Measurements from ENCODE around the gene PSMF1.

PSMF1 gene

DNA sequence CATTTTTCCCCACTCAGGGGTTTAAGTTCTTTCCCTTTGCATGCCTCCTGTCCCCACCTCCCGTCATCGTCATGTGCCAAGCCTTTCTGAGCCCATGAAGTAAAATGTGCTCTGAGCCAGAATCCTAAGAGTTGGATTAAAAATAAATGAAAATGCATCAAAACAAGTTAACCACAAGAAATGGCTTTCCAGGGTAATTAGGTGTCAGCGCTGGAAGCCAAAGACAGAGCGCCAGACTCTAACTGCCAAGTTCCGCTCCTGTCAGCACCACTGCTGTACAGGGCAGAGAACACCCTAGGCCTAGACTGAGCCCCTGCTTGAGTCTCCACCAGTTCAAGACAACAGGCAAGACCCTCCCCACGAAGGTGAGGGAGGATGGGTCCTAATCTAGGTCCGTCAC, 79.4 kb downstream of the PSMF1 start:
- no peak for DNase-seq
- Histone ChIP-seq H3K4me3 (ENCODE audit: low read length) (no peak overlapping the region), H4K20me1 (ENCODE audit: insufficient read depth, low read length) (no peaks in the 10 kb centered on the region), H3K9ac (ENCODE audit: low read length) (no peak overlapping the region), H3K9me3 (replicated peaks; ENCODE audit: insufficient read depth, low read length) (no peaks in the 10 kb centered on the region), H2AFZ (ENCODE audit: low read length) (no peak overlapping the region), H3K27ac (ENCODE audit: low read length) (no peak overlapping the region), H3K79me2 (ENCODE audit: low read length) (no peaks in the 10 kb centered on the region), H3K27me3 (replicated peaks; ENCODE audit: insufficient read depth, low read length) (no peaks in the 10 kb centered on the region), H3K4me1 (ENCODE audit: low read length) (no peaks in the 10 kb centered on the region), H3K36me3 (replicated peaks; ENCODE audit: insufficient read depth, low read length) (no peaks in the 10 kb centered on the region), H3F3A (ENCODE audit: insufficient read depth, low read length) (no peaks in the 10 kb centered on the region), H3K9me2 (replicated peaks; ENCODE audit: insufficient read depth, low read length) (no peaks in the 10 kb centered on the region), H3K4me2 (ENCODE audit: low read depth, low read length) (no peak overlapping the region)
- TF ChIP-seq EZH2phosphoT487 (IDR thresholded peaks at IDR 0.05; ENCODE audit: low read length) (no peak), EZH2 (optimal IDR thresholded peaks at IDR 0.05; ENCODE audit: low read depth, low read length) (no peak)
- TF ChIP-seq, protein P1, sequence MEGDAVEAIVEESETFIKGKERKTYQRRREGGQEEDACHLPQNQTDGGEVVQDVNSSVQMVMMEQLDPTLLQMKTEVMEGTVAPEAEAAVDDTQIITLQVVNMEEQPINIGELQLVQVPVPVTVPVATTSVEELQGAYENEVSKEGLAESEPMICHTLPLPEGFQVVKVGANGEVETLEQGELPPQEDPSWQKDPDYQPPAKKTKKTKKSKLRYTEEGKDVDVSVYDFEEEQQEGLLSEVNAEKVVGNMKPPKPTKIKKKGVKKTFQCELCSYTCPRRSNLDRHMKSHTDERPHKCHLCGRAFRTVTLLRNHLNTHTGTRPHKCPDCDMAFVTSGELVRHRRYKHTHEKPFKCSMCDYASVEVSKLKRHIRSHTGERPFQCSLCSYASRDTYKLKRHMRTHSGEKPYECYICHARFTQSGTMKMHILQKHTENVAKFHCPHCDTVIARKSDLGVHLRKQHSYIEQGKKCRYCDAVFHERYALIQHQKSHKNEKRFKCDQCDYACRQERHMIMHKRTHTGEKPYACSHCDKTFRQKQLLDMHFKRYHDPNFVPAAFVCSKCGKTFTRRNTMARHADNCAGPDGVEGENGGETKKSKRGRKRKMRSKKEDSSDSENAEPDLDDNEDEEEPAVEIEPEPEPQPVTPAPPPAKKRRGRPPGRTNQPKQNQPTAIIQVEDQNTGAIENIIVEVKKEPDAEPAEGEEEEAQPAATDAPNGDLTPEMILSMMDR (IDR thresholded peaks at IDR 0.05; ENCODE audit: low read length): no peak

DNA sequence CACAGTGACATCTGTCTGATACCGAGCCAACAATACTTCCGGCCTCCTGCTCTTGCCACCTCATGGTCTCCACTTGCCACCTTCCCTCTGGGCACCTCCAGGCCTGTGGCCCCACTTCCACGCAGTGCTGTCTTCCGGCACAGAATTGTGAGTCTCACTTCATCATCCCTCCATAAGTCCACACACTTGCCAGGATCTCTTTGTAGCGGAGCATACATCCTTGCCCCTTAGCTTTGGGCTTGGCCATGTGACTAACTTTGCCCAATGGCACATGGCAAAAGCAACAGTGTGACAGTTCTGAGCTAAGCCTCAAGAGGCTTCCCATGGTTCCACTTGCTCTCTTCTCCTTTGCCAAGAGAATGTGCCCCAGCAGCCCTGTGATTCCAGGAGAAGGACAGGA, 80.3 kb downstream of the PSMF1 start:
- H3F3A ChIP-seq (ENCODE audit: insufficient read depth, low read length): no peaks in the 10 kb centered on the region
- TF ChIP-seq EZH2 (optimal IDR thresholded peaks at IDR 0.05; ENCODE audit: low read depth, low read length): no peak
- H3K36me3 ChIP-seq (replicated peaks; ENCODE audit: insufficient read depth, low read length): no peaks in the 10 kb centered on the region

DNA sequence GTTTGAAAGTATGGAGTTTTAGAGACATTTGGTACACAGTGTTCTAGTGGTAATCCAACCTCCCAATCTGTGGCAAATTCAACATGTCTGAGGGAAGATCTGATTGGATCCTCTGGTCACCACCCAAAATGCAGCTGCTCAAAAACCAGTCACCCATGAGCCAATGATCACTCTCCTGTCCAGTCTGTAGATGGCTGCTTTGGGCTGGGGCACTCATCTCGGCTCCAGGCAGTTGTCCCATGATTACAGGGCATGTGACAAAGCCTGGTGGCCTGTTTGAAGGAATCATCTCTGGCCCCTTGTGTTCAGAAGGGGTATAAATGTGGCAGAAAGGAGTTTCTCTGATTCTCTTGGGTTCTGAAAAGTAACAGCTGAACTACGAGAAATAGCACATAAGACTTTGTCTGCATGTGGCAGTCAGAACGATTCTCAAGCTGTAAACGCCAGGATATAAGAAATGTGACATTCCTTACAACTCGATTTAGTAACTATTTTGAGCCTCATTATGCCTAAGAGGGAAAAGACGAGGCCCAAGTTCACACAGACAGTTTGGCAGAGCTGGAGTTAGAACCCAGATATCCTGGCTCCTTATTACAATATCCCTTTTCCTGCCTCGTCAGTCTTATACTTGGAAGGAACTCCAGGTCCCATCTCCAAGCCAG, 80.9 kb downstream of the PSMF1 start:
- Histone ChIP-seq H4K20me1 (ENCODE audit: insufficient read depth, low read length) (no peaks in the 10 kb centered on the region), H3K9me3 (replicated peaks; ENCODE audit: insufficient read depth, low read length) (no peaks in the 10 kb centered on the region), H3K4me2 (ENCODE audit: low read depth, low read length) (no peak overlapping the region), H2AFZ (ENCODE audit: low read length) (no peak overlapping the region; the same call in 1 of the 2 replicates), H3K27me3 (replicated peaks; ENCODE audit: insufficient read depth, low read length) (no peaks in the 10 kb centered on the region), H3K4me1 (ENCODE audit: low read length) (no peaks in the 10 kb centered on the region), H3K79me2 (ENCODE audit: low read length) (no peaks in the 10 kb centered on the region), H3K4me3 (ENCODE audit: low read length) (no peak overlapping the region), H3K36me3 (replicated peaks; ENCODE audit: insufficient read depth, low read length) (no peaks in the 10 kb centered on the region), H3K9me2 (replicated peaks; ENCODE audit: insufficient read depth, low read length) (no peaks in the 10 kb centered on the region), H3K9ac (ENCODE audit: low read length) (no peak overlapping the region), H3K27ac (ENCODE audit: low read length) (no peak overlapping the region), H3F3A (ENCODE audit: insufficient read depth, low read length) (no peaks in the 10 kb centered on the region)
- DNase-seq: no peak
- TF ChIP-seq, protein P1 (IDR thresholded peaks at IDR 0.05; ENCODE audit: low read length): no peak
- no peak for TF ChIP-seq EZH2phosphoT487 (IDR thresholded peaks at IDR 0.05; ENCODE audit: low read length)
- TF ChIP-seq EZH2 (optimal IDR thresholded peaks at IDR 0.05; ENCODE audit: low read depth, low read length): no peak

More for the DNA sequence above, 80.3 kb downstream of the PSMF1 start:
- no peaks in the 10 kb centered on the region for H3K27me3 ChIP-seq (replicated peaks; ENCODE audit: insufficient read depth, low read length)
- no peak overlapping the region for H3K4me2 ChIP-seq (ENCODE audit: low read depth, low read length)
- no peak for DNase-seq
- H3K9me2 ChIP-seq (replicated peaks; ENCODE audit: insufficient read depth, low read length): no peaks in the 10 kb centered on the region
- no peaks in the 10 kb centered on the region for H3K9me3 ChIP-seq (replicated peaks; ENCODE audit: insufficient read depth, low read length)
- H3K9ac ChIP-seq (ENCODE audit: low read length): no peak overlapping the region
- no peaks in the 10 kb centered on the region for H4K20me1 ChIP-seq (ENCODE audit: insufficient read depth, low read length)
- no peak overlapping the region for H3K27ac ChIP-seq (ENCODE audit: low read length)
- no peaks in the 10 kb centered on the region for H3K4me1 ChIP-seq (ENCODE audit: low read length)
- no peak overlapping the region for H2AFZ ChIP-seq (ENCODE audit: low read length)
- no peak overlapping the region for H3K4me3 ChIP-seq (ENCODE audit: low read length)
- no peaks in the 10 kb centered on the region for H3K79me2 ChIP-seq (ENCODE audit: low read length)

DNA sequence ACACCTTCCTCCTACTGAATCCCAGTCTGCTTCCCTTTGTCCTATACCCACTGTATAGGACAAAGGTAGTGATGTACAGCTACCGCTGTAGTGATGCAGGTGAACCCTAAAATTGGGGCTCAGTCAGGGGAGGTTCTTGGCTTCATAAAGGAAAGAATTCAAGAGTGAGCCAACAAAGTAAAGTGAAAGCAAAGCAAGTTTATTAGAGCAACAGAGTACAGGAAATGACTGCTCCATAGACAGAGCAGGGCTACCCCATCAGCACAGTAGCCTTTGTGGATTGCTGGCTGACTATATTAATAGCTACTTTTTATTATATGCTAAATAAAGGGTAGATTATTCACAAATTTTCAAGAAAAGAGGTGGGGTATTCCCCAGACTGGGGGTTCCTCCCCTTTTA, 81.6 kb downstream of the PSMF1 start:
- Histone ChIP-seq H3K4me2 (ENCODE audit: low read depth, low read length) (peak overlapping the region; percentile 3; the same call in 1 of the 2 replicates), H3K9me3 (replicated peaks; ENCODE audit: insufficient read depth, low read length) (no peaks in the 10 kb centered on the region), H3K79me2 (ENCODE audit: low read length) (no peaks in the 10 kb centered on the region), H3K36me3 (replicated peaks; ENCODE audit: insufficient read depth, low read length) (no peaks in the 10 kb centered on the region), H3F3A (ENCODE audit: insufficient read depth, low read length) (no peaks in the 10 kb centered on the region), H2AFZ (ENCODE audit: low read length) (peak overlapping the region; percentile 5; the same call in 1 of the 2 replicates), H3K27me3 (replicated peaks; ENCODE audit: insufficient read depth, low read length) (no peaks in the 10 kb centered on the region), H3K4me1 (ENCODE audit: low read length) (no peaks in the 10 kb centered on the region), H3K27ac (ENCODE audit: low read length) (no peak overlapping the region), H3K9me2 (replicated peaks; ENCODE audit: insufficient read depth, low read length) (no peaks in the 10 kb centered on the region), H3K4me3 (ENCODE audit: low read length) (no peak overlapping the region), H4K20me1 (ENCODE audit: insufficient read depth, low read length) (no peaks in the 10 kb centered on the region), H3K9ac (ENCODE audit: low read length) (no peak overlapping the region)
- DNase-seq: peak; percentile 30
- TF ChIP-seq EZH2 (optimal IDR thresholded peaks at IDR 0.05; ENCODE audit: low read depth, low read length) (no peak), EZH2phosphoT487 (IDR thresholded peaks at IDR 0.05; ENCODE audit: low read length) (no peak)
- TF ChIP-seq, protein P1 (IDR thresholded peaks at IDR 0.05; ENCODE audit: low read length): no peak

Measured in MM.1S (cell line).